Retinal pigment epithelial cell (primary cell): Measurements from ENCODE around the gene GNG7.

ENCODE experiments used
- DNase-seq: peaks from one replicate; pipeline ENCODE4 v3.0.0-alpha.2; 2010; ENCODE audit warnings: low read depth
- H3K4me3 ChIP-seq: 2 replicates; pipeline ENCODE4 v1.5.1; 2011; ENCODE audit warnings: mild to moderate bottlenecking, low read length, control low read depth, moderate library complexity
- CTCF ChIP-seq: conservative IDR thresholded peaks from 2 replicates; pipeline ENCODE4 v1.5.1; 2011; ENCODE audit warnings: low read depth, low read length, control low read depth, inconsistent platforms

The GNG7 gene

GRCh38 chr19:2590630-2591399 is 111.7 kb downstream of the GNG7 start:
- DNase-seq: no peak
- no peak overlapping the region for H3K4me3 ChIP-seq
- no peak for TF ChIP-seq CTCF

GRCh38 chr19:2589441-2589840 is 113.1 kb downstream of the GNG7 start:
- TF ChIP-seq CTCF: no peak
- DNase-seq: no peak
- H3K4me3 ChIP-seq: no peak overlapping the region

DNA sequence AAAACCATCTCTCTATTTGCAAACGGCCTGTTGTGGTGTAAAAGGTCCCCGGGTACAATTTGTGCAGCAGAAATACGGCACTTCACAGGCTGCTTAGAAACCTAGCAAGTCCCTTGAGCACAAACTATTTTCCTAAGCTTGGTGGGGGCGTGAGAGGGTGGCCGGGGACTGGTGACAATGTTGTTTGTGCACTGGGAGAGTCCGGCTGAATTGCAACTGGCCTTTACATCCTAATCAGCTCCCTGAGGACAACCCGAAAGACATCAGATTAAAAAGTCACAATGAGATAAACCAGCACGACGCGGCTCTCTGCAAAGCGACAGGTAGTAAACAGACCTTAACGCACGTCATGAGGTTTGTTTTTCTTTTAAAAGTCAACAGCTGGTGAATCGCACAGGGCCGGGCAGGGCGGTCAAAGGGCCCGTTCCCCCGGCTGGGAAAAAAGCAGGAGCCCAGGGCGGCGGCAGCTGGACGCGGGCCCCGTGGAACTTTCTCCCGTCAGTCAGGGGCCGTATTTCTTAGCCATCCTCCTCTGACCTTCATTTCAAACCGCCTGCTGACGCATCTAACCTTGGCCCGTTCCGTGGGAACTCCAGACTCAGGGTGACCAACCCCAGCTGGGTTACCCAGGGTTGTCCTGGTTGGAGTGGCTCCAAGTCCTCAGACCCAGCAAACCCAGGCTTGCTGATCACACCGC is 114.3 kb downstream of the GNG7 start:
- DNase-seq: no peak
- TF ChIP-seq CTCF: no peak
- no peak overlapping the region for H3K4me3 ChIP-seq

DNA sequence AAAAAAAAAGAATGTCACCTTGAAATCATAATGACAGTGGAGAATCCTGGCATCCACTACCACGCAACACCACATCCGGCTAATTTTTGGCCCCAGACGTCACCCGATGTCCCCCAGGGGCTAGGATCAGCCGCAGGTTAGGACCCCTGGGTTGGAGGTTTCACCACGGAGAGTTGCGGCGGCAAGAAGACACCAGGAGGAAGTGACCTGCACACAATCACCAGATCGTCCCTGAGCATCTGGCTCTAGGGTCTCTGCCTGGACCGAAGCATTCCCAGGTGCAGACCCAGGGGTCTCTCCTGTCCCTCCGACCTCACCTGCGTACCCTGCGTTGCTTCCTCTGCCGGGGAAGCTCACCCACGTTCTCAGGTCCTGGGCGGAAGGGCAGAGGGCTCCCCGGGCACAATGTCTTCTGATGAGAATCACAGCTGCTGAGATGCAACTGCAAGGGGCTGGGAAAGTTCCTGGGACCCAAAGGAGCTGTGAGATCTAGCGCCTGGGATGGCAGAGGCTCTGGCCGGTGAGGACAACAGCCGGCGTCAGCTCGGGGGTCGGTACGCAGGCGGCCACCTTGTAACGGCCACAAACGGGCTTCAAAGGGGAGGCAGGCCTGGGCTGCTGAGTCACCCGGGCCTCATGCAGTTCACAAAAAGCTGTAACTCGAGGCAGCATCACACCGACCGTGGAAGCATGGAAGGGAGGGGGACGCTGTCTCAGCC is 115.3 kb downstream of the GNG7 start:
- no peak overlapping the region for H3K4me3 ChIP-seq
- no peak for DNase-seq
- no peak for TF ChIP-seq CTCF

DNA sequence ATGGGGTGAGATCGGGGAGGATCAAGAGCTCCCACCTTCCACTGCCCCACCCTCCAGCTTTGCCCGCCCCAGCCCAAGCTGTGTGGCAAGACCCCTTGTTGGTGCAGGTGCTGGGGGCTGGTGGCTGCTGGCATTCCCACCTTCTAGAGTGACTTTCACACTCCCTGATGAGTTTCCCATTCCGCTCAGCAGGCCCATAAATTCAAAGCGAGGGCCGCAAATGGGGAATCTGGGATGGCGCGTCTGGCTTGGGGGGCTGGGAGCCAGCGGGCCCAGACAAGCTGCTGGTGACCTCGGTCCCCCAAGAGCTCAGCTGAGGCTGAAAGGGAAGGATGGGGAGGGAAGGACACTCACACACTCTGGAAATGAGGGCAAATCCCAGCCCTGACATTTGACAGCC is 116.3 kb downstream of the GNG7 start:
- no peak for TF ChIP-seq CTCF
- H3K4me3 ChIP-seq: no peak overlapping the region
- DNase-seq: no peak

GRCh38 chr19:2584002-2584401 is 118.5 kb downstream of the GNG7 start:
- no peak overlapping the region for H3K4me3 ChIP-seq
- no peak for DNase-seq
- no peak for TF ChIP-seq CTCF
